HUES64 (cell line): ENCODE measurements around the gene CLCNKA.
"Not testable (repeated sequence)": the region's sequence is repeated elsewhere in the genome, so short reads cannot be mapped to it uniquely, and the experiment has no call there.

Experiments used
- H3K27ac ChIP-seq: 2 replicates; pipeline ENCODE4 v1.7.0; 2013; ENCODE audit warnings: low read depth, low read length, inconsistent platforms
- H3K27me3 ChIP-seq: 2 replicates; pipeline ENCODE4 v1.6.1; 2013; ENCODE audit warnings: mild to moderate bottlenecking, low read length; ENCODE audit not compliant: insufficient read depth
- H3K36me3 ChIP-seq: 2 replicates; pipeline ENCODE4 v1.6.1; 2013; ENCODE audit warnings: mild to moderate bottlenecking, low read length; ENCODE audit not compliant: insufficient read depth
- H3K4me1 ChIP-seq: 2 replicates; pipeline ENCODE4 v1.6.1; 2013; ENCODE audit warnings: mild to moderate bottlenecking, low read length, moderate library complexity; ENCODE audit not compliant: insufficient read depth
- H3K4me3 ChIP-seq: 2 replicates; pipeline ENCODE4 v1.5.1; 2013; ENCODE audit warnings: mild to moderate bottlenecking, low read length, moderate library complexity
- H3K9ac ChIP-seq: 2 replicates; pipeline ENCODE4 v1.6.1; 2013; ENCODE audit warnings: mild to moderate bottlenecking, low read depth, low read length
- H3K9me3 ChIP-seq: 2 replicates; pipeline ENCODE4 v1.6.1; 2013; ENCODE audit warnings: low read depth, low read length; ENCODE audit not compliant: insufficient read depth
- WGBS: fragments of 150-250, 120-280 bp; methylation state at CpG from one replicate; pipeline ENCODE4 v1.1.7; 2013; ENCODE audit warnings: missing lambda C conversion rate; 5-methylcytosine and 5-hydroxymethylcytosine counted together

The CLCNKA gene

DNA sequence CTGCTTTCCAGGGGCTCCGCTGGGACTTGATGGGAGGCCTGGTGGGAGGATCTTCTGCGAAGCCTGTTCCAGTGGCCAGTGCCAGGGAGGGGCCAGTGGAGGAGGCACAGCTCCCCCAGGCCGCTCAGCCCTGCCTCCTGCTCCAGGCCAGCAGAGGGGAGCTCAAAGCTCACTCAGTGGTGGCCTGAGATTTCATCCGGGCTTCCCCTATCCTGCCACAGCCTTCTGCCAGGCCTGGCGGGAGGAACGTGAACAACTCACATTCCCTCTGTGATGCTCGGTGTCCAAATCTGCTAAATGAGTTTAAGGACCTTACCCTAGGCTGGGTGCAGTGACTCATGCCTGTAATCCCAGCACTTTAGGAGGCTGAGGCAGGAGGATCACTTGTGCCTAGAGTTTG, 25.0 kb downstream of the CLCNKA start:
- Histone ChIP-seq H3K4me1 (no peaks in the 10 kb centered on the region), H3K27ac (no peak overlapping the region), H3K27me3 (no peaks in the 10 kb centered on the region), H3K9me3 (no peaks in the 10 kb centered on the region), H3K9ac (no peak overlapping the region), H3K4me3 (no peak overlapping the region), H3K36me3 (no peaks in the 10 kb centered on the region)
- 77% methylated on average over 7 of the region's 7 CpGs for WGBS

DNA sequence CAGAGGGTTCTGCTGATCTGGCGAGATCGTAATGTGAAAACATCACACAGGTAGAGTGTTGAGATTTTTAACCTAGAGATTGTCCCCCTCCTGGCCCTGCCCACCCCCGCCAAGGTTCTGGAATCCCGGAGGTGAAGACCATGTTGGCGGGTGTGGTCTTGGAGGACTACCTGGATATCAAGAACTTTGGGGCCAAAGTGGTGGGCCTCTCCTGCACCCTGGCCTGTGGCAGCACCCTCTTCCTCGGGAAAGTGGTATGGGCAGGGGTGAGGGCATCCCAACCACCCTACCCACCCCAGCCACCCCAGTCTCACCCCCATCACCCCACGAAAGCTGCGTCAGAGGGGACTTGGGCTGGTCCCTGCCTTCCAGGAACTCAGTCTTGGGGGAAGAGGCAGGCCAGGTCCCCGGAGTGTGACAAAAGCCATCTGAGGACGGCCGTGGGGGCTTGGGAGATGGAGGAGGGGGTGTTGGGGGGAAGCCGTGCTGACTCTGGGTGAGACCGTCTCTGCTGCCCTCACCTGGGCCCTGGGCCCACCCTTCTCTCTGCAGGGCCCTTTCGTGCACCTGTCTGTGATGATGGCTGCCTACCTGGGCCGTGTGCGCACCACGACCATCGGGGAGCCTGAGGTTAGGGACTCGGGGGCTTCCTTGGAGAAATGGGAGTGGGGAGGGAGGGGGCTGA, 26.1 kb downstream of the CLCNKA start:
- Histone ChIP-seq H3K27ac (no peak overlapping the region), H3K27me3 (no peaks in the 10 kb centered on the region), H3K9me3 (no peaks in the 10 kb centered on the region), H3K36me3 (no peaks in the 10 kb centered on the region), H3K4me1 (no peaks in the 10 kb centered on the region), H3K9ac (no peak overlapping the region), H3K4me3 (peak overlapping the region; percentile 58)
- WGBS: 64% methylated on average over 16 of the region's 19 CpGs

- peak overlapping the region; percentile 58 for H3K4me3 ChIP-seq
- peak overlapping the region; percentile 38; the same call in 1 of the 2 replicates for H3K27ac ChIP-seq
- H3K9ac ChIP-seq: peak overlapping the region; percentile 58; the same call in 1 of the 2 replicates
- no peaks in the 10 kb centered on the region for H3K4me1 ChIP-seq
- H3K9me3 ChIP-seq: no peaks in the 10 kb centered on the region
- H3K36me3 ChIP-seq: no peaks in the 10 kb centered on the region
- no peaks in the 10 kb centered on the region for H3K27me3 ChIP-seq
- 2% methylated on average over 24 of the region's 25 CpGs for WGBS
Measured at GRCh38 chr1:16048573-16049189, 26.8 kb downstream of the CLCNKA start.

- H3K4me3 ChIP-seq: no peak overlapping the region
- H3K27me3 ChIP-seq: no peaks in the 10 kb centered on the region
- no peak overlapping the region for H3K9ac ChIP-seq
- no peaks in the 10 kb centered on the region for H3K4me1 ChIP-seq
- no peak overlapping the region for H3K27ac ChIP-seq
- H3K9me3 ChIP-seq: no peaks in the 10 kb centered on the region
- no peaks in the 10 kb centered on the region for H3K36me3 ChIP-seq
- 71% methylated on average over 5 of the region's 7 CpGs for WGBS
Measured at GRCh38 chr1:16050328-16050727, 28.5 kb downstream of the CLCNKA start.

DNA sequence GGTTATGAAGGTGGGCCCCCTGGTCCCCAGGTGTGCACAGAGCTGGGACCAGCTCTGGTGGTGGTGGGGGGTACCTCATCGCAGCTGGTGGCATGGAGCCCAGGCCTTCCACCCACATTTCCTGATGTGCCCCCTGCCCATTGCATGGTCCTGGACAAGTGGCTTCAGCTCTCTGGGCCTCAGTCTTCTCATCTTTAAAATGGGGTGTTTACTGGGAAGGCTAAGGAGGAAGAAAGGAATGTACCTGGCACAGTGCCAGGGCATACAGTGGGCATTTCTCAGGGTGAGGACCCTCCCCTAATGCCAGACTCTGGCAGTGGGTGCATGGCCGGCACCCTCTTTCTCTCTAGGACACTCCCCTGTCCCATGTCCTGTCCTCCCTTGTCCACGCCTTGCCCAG, 29.2 kb downstream of the CLCNKA start:
- 96% methylated on average over 3 of the region's 3 CpGs for WGBS
- Histone ChIP-seq H3K36me3 (no peaks in the 10 kb centered on the region), H3K9me3 (no peaks in the 10 kb centered on the region), H3K27ac (no peak overlapping the region), H3K4me3 (no peak overlapping the region), H3K27me3 (no peaks in the 10 kb centered on the region), H3K9ac (no peak overlapping the region), H3K4me1 (peaks cover 3% of the 10 kb centered on the region; the same call in 1 of the 2 replicates)

- not testable (repeated sequence) for H3K4me3 ChIP-seq, H3K27me3 ChIP-seq, H3K36me3 ChIP-seq, H3K9me3 ChIP-seq, H3K9ac ChIP-seq, H3K27ac ChIP-seq, H3K4me1 ChIP-seq
- 95% methylated on average over 12 of the region's 12 CpGs for WGBS
Measured at GRCh38 chr1:16051949-16052348, 30.1 kb downstream of the CLCNKA start.

DNA sequence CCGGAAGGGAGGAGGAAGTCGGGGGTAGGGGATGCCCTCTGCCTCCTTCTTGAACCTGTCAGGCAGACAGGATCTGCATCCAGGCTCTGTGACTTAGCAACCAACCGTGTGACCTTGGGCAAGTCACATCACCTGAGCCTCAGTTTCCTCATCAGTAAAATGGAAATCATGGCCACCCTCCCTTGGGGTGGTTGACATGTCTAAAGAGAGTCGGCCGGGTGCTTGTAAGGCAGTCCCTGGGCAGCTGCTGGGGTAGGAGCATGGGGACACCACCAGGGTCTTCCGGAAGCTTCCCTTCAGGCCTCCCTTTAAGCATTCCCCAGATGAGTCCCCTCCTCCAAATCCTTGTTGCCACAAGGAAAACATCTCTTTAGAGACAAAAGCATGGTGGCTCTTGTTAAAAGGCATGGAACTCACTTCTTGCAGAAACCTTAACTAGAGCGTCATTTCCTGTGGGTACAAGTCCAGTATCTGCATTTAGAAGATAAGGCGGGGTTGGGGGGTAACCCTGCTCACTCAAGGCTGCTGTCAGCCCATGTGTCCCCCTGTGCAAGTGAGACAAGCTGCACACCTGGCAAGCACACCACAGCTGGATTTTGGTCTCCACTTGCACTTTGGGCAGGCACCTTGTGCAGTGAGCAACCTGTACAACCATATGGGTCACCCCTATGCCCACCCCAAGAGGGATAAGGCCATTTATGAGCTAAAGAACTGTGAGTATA, 32.1 kb downstream of the CLCNKA start:
- H3K27ac ChIP-seq: no peak overlapping the region
- WGBS: 94% methylated on average over 8 of the region's 8 CpGs
- H3K9ac ChIP-seq: no peak overlapping the region
- no peaks in the 10 kb centered on the region for H3K9me3 ChIP-seq
- H3K4me3 ChIP-seq: no peak overlapping the region
- H3K27me3 ChIP-seq: no peaks in the 10 kb centered on the region
- H3K36me3 ChIP-seq: no peaks in the 10 kb centered on the region
- peaks cover 3% of the 10 kb centered on the region; the same call in 1 of the 2 replicates for H3K4me1 ChIP-seq

- Histone ChIP-seq H3K9ac (no peak overlapping the region), H3K36me3 (no peaks in the 10 kb centered on the region), H3K9me3 (no peaks in the 10 kb centered on the region), H3K27ac (no peak overlapping the region), H3K27me3 (no peaks in the 10 kb centered on the region), H3K4me1 (peaks cover 3% of the 10 kb centered on the region; the same call in 1 of the 2 replicates), H3K4me3 (no peak overlapping the region)
- WGBS: 86% methylated on average over 7 of the region's 7 CpGs
Measured at GRCh38 chr1:16054598-16055540, 33.0 kb downstream of the CLCNKA start.

DNA sequence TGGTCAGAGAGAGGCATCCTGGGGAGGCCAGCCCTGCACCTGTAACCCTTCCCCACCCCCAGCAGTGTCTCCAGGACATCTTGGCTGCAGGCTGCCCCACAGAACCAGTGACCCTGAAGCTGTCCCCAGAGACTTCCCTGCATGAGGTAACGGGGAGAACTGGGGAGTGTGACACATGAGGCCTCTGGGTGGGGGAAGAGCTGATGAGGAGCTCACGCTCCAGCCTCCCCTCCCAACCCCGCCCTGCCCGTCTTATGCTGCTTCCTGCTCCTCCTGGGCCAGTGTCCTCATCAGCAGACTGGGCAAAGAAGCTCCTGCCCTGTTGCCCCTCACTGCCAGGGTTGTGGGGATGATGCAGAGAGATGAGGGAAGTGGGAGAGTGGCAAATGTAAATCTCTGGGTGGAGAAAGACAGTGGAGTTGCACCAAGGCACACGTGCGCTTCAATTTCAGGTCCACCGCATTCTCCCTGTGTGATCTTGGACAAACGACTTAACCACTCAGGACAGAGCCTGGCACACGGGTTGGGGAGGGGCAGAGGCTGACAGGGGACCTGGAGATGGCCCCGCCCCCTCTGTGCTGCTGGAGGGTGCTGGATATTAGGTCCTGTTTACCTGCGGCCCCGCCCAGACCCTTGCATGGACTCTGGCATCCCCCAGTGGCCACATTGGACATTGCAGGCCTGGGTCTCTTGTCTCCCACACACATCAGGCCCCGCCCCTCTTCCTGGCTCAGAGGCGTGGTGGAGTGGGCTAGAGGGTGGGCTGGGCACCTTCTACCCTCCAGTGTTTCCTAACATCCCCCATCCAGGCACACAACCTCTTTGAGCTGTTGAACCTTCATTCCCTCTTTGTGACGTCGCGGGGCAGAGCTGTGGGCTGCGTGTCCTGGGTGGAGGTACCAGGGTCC, 34.0 kb downstream of the CLCNKA start:
- Histone ChIP-seq H3K4me3 (peak overlapping the region; percentile 22; the same call in 1 of the 2 replicates), H3K36me3 (no peaks in the 10 kb centered on the region), H3K27ac (no peak overlapping the region), H3K9me3 (no peaks in the 10 kb centered on the region), H3K9ac (no peak overlapping the region), H3K27me3 (no peaks in the 10 kb centered on the region), H3K4me1 (peaks cover 3% of the 10 kb centered on the region; the same call in 1 of the 2 replicates)
- 22% methylated on average over 14 of the region's 18 CpGs for WGBS

GRCh38 chr1:16056521-16056912, 34.7 kb downstream of the CLCNKA start:
- H3K27ac ChIP-seq, H3K9ac ChIP-seq, H3K27me3 ChIP-seq, H3K36me3 ChIP-seq, H3K9me3 ChIP-seq, H3K4me1 ChIP-seq, H3K4me3 ChIP-seq: not testable (repeated sequence)
- 93% methylated on average over 3 of the region's 4 CpGs for WGBS
